M059J (cell line): ENCODE measurements around the gene SERHL2. TPM values are rescaled to one million over a fixed set of nuclear protein-coding genes. Genes with fewer than 3 reads are reported as not detected.
"Not testable (repeated sequence)": the region's sequence is repeated elsewhere in the genome, so short reads cannot be mapped to it uniquely, and the experiment has no call there.

Source experiments
- DNase-seq: peaks from one replicate; pipeline ENCODE4 v3.0.0-alpha.2; 2012; ENCODE audit warnings: low read depth
- total RNA-seq: library from RNA; depleted of rRNA; stranded (reverse); fragments of >200 nt; shearing (Covaris generic); gene quantifications from 2 replicates; pipeline ENCODE4 v1.2.3, GENCODE V29; 2014

Gene SERHL2
- total RNA-seq, 1 experiment from 2014 or later: 0.22 TPM

GRCh38 chr22:42535082-42535731 lies 18.5 kb upstream of the SERHL2 start:
- DNase-seq: not testable (repeated sequence)

GRCh38 chr22:42536166-42536565 lies 17.6 kb upstream of the SERHL2 start:
- no peak for DNase-seq

GRCh38 chr22:42536634-42537033 lies 17.1 kb upstream of the SERHL2 start:
- not testable (repeated sequence) for DNase-seq

GRCh38 chr22:42537199-42537831 lies 16.4 kb upstream of the SERHL2 start:
- not testable (repeated sequence) for DNase-seq

- peak; percentile 46 for DNase-seq
These were observed 14.5 kb upstream of the SERHL2 start for GRCh38 chr22:42539236-42539771.

- peak; percentile 41 for DNase-seq
These were observed 9.1 kb upstream of the SERHL2 start for GRCh38 chr22:42544686-42545085.

- DNase-seq: no peak
These were observed 6.2 kb upstream of the SERHL2 start for GRCh38 chr22:42547562-42547961.

GRCh38 chr22:42548126-42548525 lies 5.6 kb upstream of the SERHL2 start:
- not testable (repeated sequence) for DNase-seq

GRCh38 chr22:42548597-42549330 lies 5.0 kb upstream of the SERHL2 start:
- DNase-seq: no peak

GRCh38 chr22:42549331-42550060 lies 4.3 kb upstream of the SERHL2 start:
- DNase-seq: no peak

- DNase-seq: not testable (repeated sequence)
These were observed 1.5 kb upstream of the SERHL2 start for GRCh38 chr22:42552294-42552647.

- no peak for DNase-seq
These were observed 6.6 kb downstream of the SERHL2 start for GRCh38 chr22:42560381-42560780.

GRCh38 chr22:42560781-42561180 lies 7.0 kb downstream of the SERHL2 start:
- DNase-seq: no peak

- DNase-seq: no peak
These were observed 8.1 kb downstream of the SERHL2 start for GRCh38 chr22:42561856-42562255.

- no peak for DNase-seq
These were observed 8.5 kb downstream of the SERHL2 start for GRCh38 chr22:42562279-42562678.

- DNase-seq: no peak
These were observed 8.9 kb downstream of the SERHL2 start for GRCh38 chr22:42562684-42563083.

GRCh38 chr22:42563943-42564342 lies 10.2 kb downstream of the SERHL2 start:
- DNase-seq: not testable (repeated sequence)

GRCh38 chr22:42564699-42565098 lies 10.9 kb downstream of the SERHL2 start:
- DNase-seq: no peak

- no peak for DNase-seq
These were observed 12.2 kb downstream of the SERHL2 start for GRCh38 chr22:42565956-42566355.

GRCh38 chr22:42567950-42568349 lies 14.2 kb downstream of the SERHL2 start:
- not testable (repeated sequence) for DNase-seq

- not testable (repeated sequence) for DNase-seq
These were observed 16.8 kb downstream of the SERHL2 start for GRCh38 chr22:42570580-42570979.

- DNase-seq: not testable (repeated sequence)
These were observed 17.3 kb downstream of the SERHL2 start for GRCh38 chr22:42571068-42571467.
